Sigmoid colon (tissue), 7 donors: ENCODE data around the gene GABRB3. TPM values are rescaled to one million over a fixed set of nuclear protein-coding genes. Genes with fewer than 3 reads are reported as not detected.

Experiments
- DNase-seq: peaks from one replicate; pipeline ENCODE4 v3.0.0-alpha.2; 2019
- H3K27ac ChIP-seq, 4 donors: fragments of 200-600 bp; sonication (generic); one replicate each; pipeline ENCODE4 v1.5.1; 2016 to 2019; ENCODE audit warnings: mild to moderate bottlenecking in 1 of 4
- H3K27me3 ChIP-seq, 3 donors: fragments of 200-600 bp; sonication (generic); one replicate each; pipeline ENCODE4 v1.5.1; 2019; ENCODE audit warnings: mild to moderate bottlenecking in 1 of 3
- H3K36me3 ChIP-seq, 4 donors: fragments of 200-600 bp; sonication (generic); one replicate each; pipeline ENCODE4 v1.5.1; 2016 to 2019
- H3K4me1 ChIP-seq, 4 donors: fragments of 200-600 bp; sonication (generic); one replicate each; pipeline ENCODE4 v1.5.1; 2017 to 2019
- H3K4me3 ChIP-seq, 4 donors: fragments of 200-600 bp; sonication (generic); one replicate each; pipeline ENCODE4 v1.5.1; 2017 to 2019; ENCODE audit warnings: mild to moderate bottlenecking in 2 of 4, moderate library complexity in 1 of 4
- H3K9me3 ChIP-seq, 4 donors: fragments of 200-600 bp in 3 of 4; sonication (generic) in 3 of 4; one replicate each; pipeline versions ENCODE4 v1.5.1 to v1.6.1; 2013 to 2019
- EP300 ChIP-seq, 4 donors: sonication (generic); formaldehyde crosslinking; IDR thresholded peaks; one replicate each; pipeline ENCODE4 v1.6.1; 2017; ENCODE audit warnings: antibody characterized with exemption in 4 of 4
- POLR2A ChIP-seq, 2 donors: fragments of 450-650 bp; IDR thresholded peaks; one replicate each; pipeline ENCODE4 v1.6.1; 2016; ENCODE audit warnings: antibody characterized with exemption in 2 of 2, mild to moderate bottlenecking in 2 of 2, moderate library complexity in 2 of 2
- POLR2AphosphoS5 ChIP-seq, 4 donors: sonication (generic); formaldehyde crosslinking; IDR thresholded peaks; one replicate each; pipeline ENCODE4 v1.6.1; 2017; ENCODE audit warnings: antibody characterized with exemption in 4 of 4
- WGBS, 2 donors: extraction: QIAGEN DNeasy Blood & Tissue Kit; methylation state at CpG; one replicate each; pipeline ENCODE4 v1.1.7; 2013; 5-methylcytosine and 5-hydroxymethylcytosine counted together
- intact Hi-C: fragments of 100-400 bp; cut with DNase I; formaldehyde crosslinking; loops from one replicate; pipeline ENCODE4 v1.15.1; 2023
- polyA plus RNA-seq, 3 donors: library from polyadenylated mRNA; stranded (reverse); fragments of 200-250 nt; gene quantifications; one replicate each; pipeline ENCODE4 v1.2.3, GENCODE V29; 2013
- total RNA-seq, 4 donors: library from RNA; depleted of rRNA; stranded (reverse); fragments of >200 nt; gene quantifications; one replicate each; pipeline ENCODE4 v1.1.0, GENCODE V29; 2016
- TF ChIP-seq, protein P1 (sequence below), 4 experiments: fragments of 450-650 bp in 3 of 4; fragments of 200-600 bp in 1 of 4; IDR thresholded peaks; one replicate each; pipeline ENCODE4 v1.5.1; 2016 to 2019; ENCODE audit warnings: antibody characterized with exemption in 4 of 4, mild to moderate bottlenecking in 3 of 4, moderate library complexity in 2 of 4
- donor health status: healthy with polysubstance abuse.
- donor health status: Bipolar disorder and iron deficiency.
- donor health status: healthy.

Gene GABRB3
- total and polyA plus RNA-seq, 7 donors = 0.23 to 4.6 (median 1.0) TPM

DNA sequence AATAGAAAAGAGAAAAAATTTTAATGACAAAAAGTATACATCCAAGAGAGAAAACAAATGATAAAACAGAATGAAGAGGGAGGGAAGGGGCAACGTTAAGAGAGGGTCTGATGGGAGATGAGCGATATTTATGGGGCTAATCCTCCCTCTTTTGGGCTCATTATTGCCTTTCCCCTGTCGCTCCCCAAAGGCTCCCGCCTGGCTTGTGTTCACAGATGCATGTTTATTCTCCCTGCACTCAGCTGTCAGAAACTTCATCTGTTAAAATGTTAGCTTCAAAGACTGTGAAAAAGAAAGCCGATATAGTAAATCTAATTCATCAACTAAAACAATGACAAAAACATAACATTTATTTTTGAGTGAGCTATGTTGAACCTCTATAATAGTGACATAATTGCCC lies 74.3 kb downstream of the GABRB3 start:
- WGBS, 2 donors = 46 to 63% methylated on average over 5 of the region's 5 CpGs
- Histone ChIP-seq H3K36me3 (no peaks in the 10 kb centered on the region), H3K4me1 (no peaks in the 10 kb centered on the region), H3K4me3 (no peak overlapping the region), H3K27ac (no peak overlapping the region), H3K9me3 (peaks cover 0 to 10% (median 2%) of the 10 kb centered on the region in 4 donors), H3K27me3 (no peaks in the 10 kb centered on the region)
- TF ChIP-seq EP300 (IDR thresholded peaks at IDR 0.05) = no peak
- TF ChIP-seq, protein P1, sequence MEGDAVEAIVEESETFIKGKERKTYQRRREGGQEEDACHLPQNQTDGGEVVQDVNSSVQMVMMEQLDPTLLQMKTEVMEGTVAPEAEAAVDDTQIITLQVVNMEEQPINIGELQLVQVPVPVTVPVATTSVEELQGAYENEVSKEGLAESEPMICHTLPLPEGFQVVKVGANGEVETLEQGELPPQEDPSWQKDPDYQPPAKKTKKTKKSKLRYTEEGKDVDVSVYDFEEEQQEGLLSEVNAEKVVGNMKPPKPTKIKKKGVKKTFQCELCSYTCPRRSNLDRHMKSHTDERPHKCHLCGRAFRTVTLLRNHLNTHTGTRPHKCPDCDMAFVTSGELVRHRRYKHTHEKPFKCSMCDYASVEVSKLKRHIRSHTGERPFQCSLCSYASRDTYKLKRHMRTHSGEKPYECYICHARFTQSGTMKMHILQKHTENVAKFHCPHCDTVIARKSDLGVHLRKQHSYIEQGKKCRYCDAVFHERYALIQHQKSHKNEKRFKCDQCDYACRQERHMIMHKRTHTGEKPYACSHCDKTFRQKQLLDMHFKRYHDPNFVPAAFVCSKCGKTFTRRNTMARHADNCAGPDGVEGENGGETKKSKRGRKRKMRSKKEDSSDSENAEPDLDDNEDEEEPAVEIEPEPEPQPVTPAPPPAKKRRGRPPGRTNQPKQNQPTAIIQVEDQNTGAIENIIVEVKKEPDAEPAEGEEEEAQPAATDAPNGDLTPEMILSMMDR (IDR thresholded peaks at IDR 0.05) = no peak
- no peak for TF ChIP-seq POLR2AphosphoS5 (IDR thresholded peaks at IDR 0.05)
- TF ChIP-seq POLR2A (IDR thresholded peaks at IDR 0.05) = no peak
- intact Hi-C loops = no loop called here
- no peak for DNase-seq

DNA sequence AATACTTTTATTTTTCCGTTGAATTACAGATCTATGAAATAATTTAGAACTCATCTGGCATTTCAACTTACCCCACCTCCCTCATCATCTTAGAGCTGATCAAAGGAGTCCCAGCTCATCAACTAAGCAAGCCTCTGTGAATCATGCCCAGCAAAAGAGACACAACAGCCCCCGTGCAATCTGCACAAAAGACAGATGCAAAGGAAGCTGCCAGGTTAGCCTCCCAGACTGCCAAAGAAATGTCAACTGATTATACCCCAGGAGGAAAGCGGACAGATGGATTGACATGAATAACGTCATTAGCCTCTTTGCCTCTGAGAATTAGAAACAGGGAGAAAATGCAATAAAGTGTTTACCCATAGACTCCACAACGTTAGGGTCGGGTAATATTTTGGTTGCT lies 75.0 kb downstream of the GABRB3 start:
- no peaks in the 10 kb centered on the region for H3K27me3 ChIP-seq
- intact Hi-C loops = no loop called here
- DNase-seq = no peak
- TF ChIP-seq POLR2A (IDR thresholded peaks at IDR 0.05) (no peak), EP300 (IDR thresholded peaks at IDR 0.05) (no peak), POLR2AphosphoS5 (IDR thresholded peaks at IDR 0.05) (no peak)
- TF ChIP-seq, protein P1 (IDR thresholded peaks at IDR 0.05) = no peak
- H3K9me3 ChIP-seq = peaks cover 0 to 10% (median 2%) of the 10 kb centered on the region in 4 donors
- H3K4me1 ChIP-seq = no peaks in the 10 kb centered on the region
- 71 to 78% methylated on average over 6 of the region's 6 CpGs for WGBS, 2 donors
- no peak overlapping the region for H3K4me3 ChIP-seq
- H3K27ac ChIP-seq = no peak overlapping the region
- H3K36me3 ChIP-seq = no peaks in the 10 kb centered on the region

DNA sequence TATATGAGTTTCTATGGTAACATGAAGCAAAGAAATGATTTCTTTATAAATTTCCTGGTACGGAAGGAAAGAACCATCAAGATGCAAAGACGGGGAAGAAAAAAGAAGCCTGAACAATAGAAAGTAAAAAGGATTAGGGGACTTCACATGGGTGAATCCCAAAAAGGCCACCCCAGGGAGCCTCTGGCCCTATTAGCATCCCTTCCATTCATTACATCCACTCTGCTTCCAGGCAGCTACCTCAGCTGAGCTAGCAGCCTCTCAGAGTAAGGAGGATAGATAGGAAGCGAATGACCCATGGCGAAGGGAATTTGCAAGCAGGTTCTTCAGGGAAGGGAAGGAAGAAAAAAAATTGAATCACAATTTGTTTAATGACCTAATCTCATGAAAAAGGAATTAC lies 81.6 kb downstream of the GABRB3 start:
- intact Hi-C loops = no loop called here
- Histone ChIP-seq H3K36me3 (no peaks in the 10 kb centered on the region), H3K4me1 (no peaks in the 10 kb centered on the region), H3K9me3 (peaks cover 0 to 16% (median 2%) of the 10 kb centered on the region in 4 donors), H3K27ac (no peak overlapping the region), H3K4me3 (no peak overlapping the region), H3K27me3 (no peaks in the 10 kb centered on the region)
- WGBS, 2 donors = 70 to 81% methylated on average over 4 of the region's 4 CpGs
- DNase-seq = no peak
- TF ChIP-seq POLR2AphosphoS5 (IDR thresholded peaks at IDR 0.05) (no peak), POLR2A (IDR thresholded peaks at IDR 0.05) (no peak), EP300 (IDR thresholded peaks at IDR 0.05) (no peak)
- TF ChIP-seq, protein P1 (IDR thresholded peaks at IDR 0.05) = no peak

DNA sequence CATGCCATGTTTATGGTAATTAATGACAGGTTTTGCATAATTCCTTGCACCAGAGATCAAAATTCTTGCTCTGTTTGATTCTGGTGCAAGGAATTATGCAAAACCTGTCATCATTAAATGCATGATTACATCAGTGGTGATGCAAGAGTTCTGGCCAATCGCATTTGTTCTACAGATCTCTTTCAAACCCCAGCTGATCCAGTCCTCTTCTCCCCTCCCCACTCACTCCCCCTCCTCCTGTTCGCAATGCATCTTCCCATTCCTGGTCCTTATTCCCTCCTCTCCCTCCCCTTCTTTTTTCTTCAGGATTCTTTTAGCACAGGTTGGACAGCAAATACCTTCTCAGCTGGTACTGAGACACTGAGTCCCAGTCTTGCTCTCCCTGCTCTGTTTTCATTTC lies 82.1 kb downstream of the GABRB3 start:
- intact Hi-C loops = no loop called here
- TF ChIP-seq, protein P1 (IDR thresholded peaks at IDR 0.05) = no peak
- no peak for TF ChIP-seq POLR2AphosphoS5 (IDR thresholded peaks at IDR 0.05)
- no peak for TF ChIP-seq POLR2A (IDR thresholded peaks at IDR 0.05)
- TF ChIP-seq EP300 (IDR thresholded peaks at IDR 0.05) = no peak
- peaks cover 0 to 16% (median 2%) of the 10 kb centered on the region in 4 donors for H3K9me3 ChIP-seq

DNA sequence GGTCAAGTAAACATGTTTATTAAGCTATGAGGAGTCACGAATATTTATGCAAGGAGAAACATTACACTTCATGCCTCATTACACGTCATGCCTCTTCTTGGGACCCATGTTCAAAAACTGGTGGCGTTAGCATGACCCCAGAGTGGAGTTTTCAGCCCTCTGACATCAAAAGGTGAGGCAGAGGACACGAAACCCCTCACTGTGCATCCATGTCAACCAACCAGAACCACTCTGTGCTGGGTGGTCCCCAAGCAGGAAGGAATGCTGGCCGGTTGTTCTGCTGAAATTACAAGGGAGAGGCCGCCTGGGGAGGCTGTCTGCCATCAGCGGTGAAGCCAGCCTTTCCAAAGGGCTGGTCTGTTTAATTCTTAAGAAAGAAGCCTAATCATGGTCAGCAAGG lies 83.4 kb downstream of the GABRB3 start:
- Histone ChIP-seq H3K27me3 (no peaks in the 10 kb centered on the region), H3K27ac (no peak overlapping the region), H3K4me3 (no peak overlapping the region), H3K36me3 (no peaks in the 10 kb centered on the region), H3K4me1 (no peaks in the 10 kb centered on the region), H3K9me3 (peaks cover 0 to 17% (median 2%) of the 10 kb centered on the region in 4 donors)
- DNase-seq = no peak
- intact Hi-C loops = no loop called here
- TF ChIP-seq, protein P1 (IDR thresholded peaks at IDR 0.05) = no peak
- TF ChIP-seq POLR2A (IDR thresholded peaks at IDR 0.05) (no peak), EP300 (IDR thresholded peaks at IDR 0.05) (no peak)
- WGBS, 2 donors = 59 to 63% methylated on average over 7 of the region's 7 CpGs

More for the DNA sequence above, 82.1 kb downstream of the GABRB3 start:
- Histone ChIP-seq H3K36me3 (no peaks in the 10 kb centered on the region), H3K4me3 (no peak overlapping the region), H3K4me1 (no peaks in the 10 kb centered on the region), H3K27ac (no peak overlapping the region), H3K27me3 (no peaks in the 10 kb centered on the region)
- DNase-seq = no peak
- WGBS, 2 donors = 51 to 65% methylated on average over 2 of the region's 2 CpGs
